Prostate gland (tissue), 2 donors: Measurements from ENCODE around the gene COX10. TPM values are rescaled to one million over a fixed set of nuclear protein-coding genes. Genes with fewer than 3 reads are reported as not detected.

Experiments used
- DNase-seq: peaks from one replicate; pipeline ENCODE4 v3.0.0-alpha.2; 2019; ENCODE audit warnings: low spot score
- H3K27ac ChIP-seq, 2 donors: fragments of 200-600 bp; sonication (generic); 2 replicates each; pipeline ENCODE4 v1.5.1; 2017 to 2019
- H3K27me3 ChIP-seq: fragments of 200-600 bp; sonication (generic); replicated peaks from 2 replicates; pipeline ENCODE4 v1.5.1; 2019; ENCODE audit not compliant: insufficient read depth
- H3K36me3 ChIP-seq, 2 donors: fragments of 200-600 bp; sonication (generic); 1 replicate in 1 of 2; 2 replicates in 1 of 2; pipeline versions ENCODE4 v1.5.1 to v1.8.1; 2017 to 2019
- H3K4me1 ChIP-seq: fragments of 200-600 bp; sonication (generic); replicated peaks from 2 replicates; pipeline ENCODE4 v1.5.1; 2019
- H3K4me3 ChIP-seq, 2 donors: fragments of 200-600 bp; sonication (generic); 2 replicates each; pipeline ENCODE4 v1.5.1; 2017 to 2019
- H3K9me3 ChIP-seq: fragments of 200-600 bp; sonication (generic); 2 replicates; pipeline ENCODE4 v1.5.1; 2017
- CTCF ChIP-seq, 4 experiments: fragments of 200-600 bp in 2 of 4; fragments of 450-650 bp in 2 of 4; sonication (generic) in 2 of 4; IDR thresholded peaks; 1 replicate in 3 of 4; 2 replicates in 1 of 4; pipeline ENCODE4 v1.5.1; 2016 to 2019; ENCODE audit warnings: antibody characterized with exemption in 4 of 4, mild to moderate bottlenecking in 2 of 4, moderate library complexity in 2 of 4
- POLR2A ChIP-seq: fragments of 450-650 bp; IDR thresholded peaks from one replicate; pipeline ENCODE4 v1.6.1; 2016; ENCODE audit warnings: antibody characterized with exemption, mild to moderate bottlenecking
- POLR2AphosphoS5 ChIP-seq: sonication (generic); formaldehyde crosslinking; IDR thresholded peaks from one replicate; pipeline ENCODE4 v1.6.1; 2017; ENCODE audit warnings: antibody characterized with exemption
- WGBS: methylation state at CpG from one replicate; pipeline ENCODE4 v1.1.5; 2018; 5-methylcytosine and 5-hydroxymethylcytosine counted together
- intact Hi-C: fragments of 100-400 bp; cut with DNase I; formaldehyde crosslinking; loops from one replicate; pipeline ENCODE4 v1.14.2; 2022
- total RNA-seq, 2 donors: library from RNA; depleted of rRNA; stranded (reverse); fragments of >200 nt; gene quantifications; one replicate each; pipeline ENCODE4 v1.1.0, GENCODE V29; 2016

COX10 gene
- total RNA-seq, 2 donors from 2014 or later, result 16.5 to 35.1 TPM

GRCh38 chr17:14202388-14203166 is 133.3 kb downstream of the COX10 start:
- H3K36me3 ChIP-seq, result no peaks in the 10 kb centered on the region
- DNase-seq, result no peak
- H3K27me3 ChIP-seq, result no peaks in the 10 kb centered on the region
- no peak overlapping the region for H3K27ac ChIP-seq
- H3K4me3 ChIP-seq, result no peak overlapping the region
- TF ChIP-seq CTCF (IDR thresholded peaks at IDR 0.05), result no peak
- TF ChIP-seq POLR2AphosphoS5, result no peak
- TF ChIP-seq POLR2A, result no peak
- WGBS, result 88% methylated on average over 10 of the region's 10 CpGs
- no peaks in the 10 kb centered on the region for H3K9me3 ChIP-seq
- H3K4me1 ChIP-seq, result no peaks in the 10 kb centered on the region
- intact Hi-C loops, result no loop called here

GRCh38 chr17:14203388-14203787 is 134.1 kb downstream of the COX10 start:
- H3K9me3 ChIP-seq, result no peaks in the 10 kb centered on the region
- no peak for DNase-seq
- no peak overlapping the region for H3K4me3 ChIP-seq
- H3K4me1 ChIP-seq, result no peaks in the 10 kb centered on the region
- WGBS, result 87% methylated on average over 3 of the region's 3 CpGs
- no peaks in the 10 kb centered on the region for H3K36me3 ChIP-seq
- no peak for TF ChIP-seq POLR2A
- no peak for TF ChIP-seq POLR2AphosphoS5
- no peak for TF ChIP-seq CTCF (IDR thresholded peaks at IDR 0.05)
- H3K27me3 ChIP-seq, result no peaks in the 10 kb centered on the region
- H3K27ac ChIP-seq, result no peak overlapping the region
- intact Hi-C loops, result no loop called here

GRCh38 chr17:14204084-14204483 is 134.8 kb downstream of the COX10 start:
- H3K27me3 ChIP-seq, result no peaks in the 10 kb centered on the region
- H3K36me3 ChIP-seq, result no peaks in the 10 kb centered on the region
- H3K27ac ChIP-seq, result no peak overlapping the region
- intact Hi-C loops, result no loop called here
- H3K4me1 ChIP-seq, result no peaks in the 10 kb centered on the region
- H3K9me3 ChIP-seq, result no peaks in the 10 kb centered on the region
- TF ChIP-seq POLR2AphosphoS5 (no peak), CTCF (IDR thresholded peaks at IDR 0.05) (no peak), POLR2A (no peak)
- H3K4me3 ChIP-seq, result no peak overlapping the region
- no peak for DNase-seq
- 76% methylated on average over 5 of the region's 5 CpGs for WGBS

- Histone ChIP-seq H3K4me1 (no peaks in the 10 kb centered on the region), H3K27ac (no peak overlapping the region), H3K27me3 (no peaks in the 10 kb centered on the region), H3K9me3 (no peaks in the 10 kb centered on the region), H3K4me3 (no peak overlapping the region), H3K36me3 (no peaks in the 10 kb centered on the region)
- TF ChIP-seq POLR2A (no peak), CTCF (IDR thresholded peaks at IDR 0.05) (no peak), POLR2AphosphoS5 (no peak)
- intact Hi-C loops, result no loop called here
- no peak for DNase-seq
- WGBS, result 95% methylated on average over 2 of the region's 2 CpGs
Measured at GRCh38 chr17:14204546-14204945, 135.2 kb downstream of the COX10 start.

- H3K4me1 ChIP-seq, result no peaks in the 10 kb centered on the region
- no peaks in the 10 kb centered on the region for H3K36me3 ChIP-seq
- no peak for DNase-seq
- H3K4me3 ChIP-seq, result no peak overlapping the region
- intact Hi-C loops, result no loop called here
- WGBS, result 89% methylated on average over 10 of the region's 10 CpGs
- no peaks in the 10 kb centered on the region for H3K9me3 ChIP-seq
- TF ChIP-seq POLR2A (no peak), CTCF (IDR thresholded peaks at IDR 0.05) (no peak), POLR2AphosphoS5 (no peak)
- no peaks in the 10 kb centered on the region for H3K27me3 ChIP-seq
- H3K27ac ChIP-seq, result no peak overlapping the region
Measured at GRCh38 chr17:14205380-14205779, 136.1 kb downstream of the COX10 start.
